Fibroblast of villous mesenchyme (primary cell): Measurements from ENCODE around the gene CAPS. TPM values are rescaled to one million over a fixed set of nuclear protein-coding genes. Genes with fewer than 3 reads are reported as not detected.
"Not testable (repeated sequence)": the region's sequence is repeated elsewhere in the genome, so short reads cannot be mapped to it uniquely, and the experiment has no call there.

Experiments used
- DNase-seq: peaks from one replicate; pipeline ENCODE4 v3.0.0-alpha.2; 2010; ENCODE audit warnings: low read depth
- H3K4me3 ChIP-seq: 2 replicates; pipeline ENCODE4 v1.5.1; 2011; ENCODE audit warnings: low read depth, mild to moderate bottlenecking, low read length
- CTCF ChIP-seq: IDR thresholded peaks from 2 replicates; pipeline ENCODE4 v1.5.1; 2012; ENCODE audit warnings: low read depth, mild to moderate bottlenecking, low read length; ENCODE audit not compliant: insufficient read depth
- total RNA-seq: library from RNA; depleted of rRNA; stranded (reverse); fragments of >200 nt; gene quantifications from 2 replicates; pipeline ENCODE4 v1.2.3, GENCODE V29; 2012

CAPS gene
- total RNA-seq, 1 donor: 1.7 TPM

- no peak for DNase-seq
- no peak overlapping the region for H3K4me3 ChIP-seq
- no peak for TF ChIP-seq CTCF
Measured at GRCh38 chr19:5877427-5877826, 36.6 kb upstream of the CAPS start.

GRCh38 chr19:5877882-5878281 is 36.2 kb upstream of the CAPS start:
- no peak overlapping the region for H3K4me3 ChIP-seq
- DNase-seq: no peak
- no peak for TF ChIP-seq CTCF

GRCh38 chr19:5880196-5880595 is 33.9 kb upstream of the CAPS start:
- no peak overlapping the region for H3K4me3 ChIP-seq
- TF ChIP-seq CTCF: no peak
- no peak for DNase-seq

GRCh38 chr19:5880604-5881078 is 33.4 kb upstream of the CAPS start:
- DNase-seq: peak; percentile 80
- H3K4me3 ChIP-seq: no peak overlapping the region
- no peak for TF ChIP-seq CTCF

GRCh38 chr19:5881543-5882299 is 32.3 kb upstream of the CAPS start:
- no peak for DNase-seq

GRCh38 chr19:5882421-5882968 is 31.6 kb upstream of the CAPS start:
- DNase-seq: peak; percentile 65
- no peak overlapping the region for H3K4me3 ChIP-seq
- TF ChIP-seq CTCF: no peak

More at GRCh38 chr19:5881543-5882299, 32.3 kb upstream of the CAPS start:
- H3K4me3 ChIP-seq: no peak overlapping the region
- TF ChIP-seq CTCF: no peak

- DNase-seq, H3K4me3 ChIP-seq: not testable (repeated sequence)
Measured at GRCh38 chr19:5883157-5883873, 30.7 kb upstream of the CAPS start.

- not testable (repeated sequence) for DNase-seq, H3K4me3 ChIP-seq
Measured at GRCh38 chr19:5884065-5884811, 29.8 kb upstream of the CAPS start.
